GM10248 (cell line): ENCODE measurements around the gene ATOH7.

Experiments used
- CTCF ChIA-PET: fragments of 300-600 bp; sonication (Branson Sonifier 250); formaldehyde crosslinking; extraction: SDS; loops from one replicate; lab custom pipeline; 2021; ENCODE audit warnings: antibody characterized with exemption; lab: Yijun Ruan, JAX
- POLR2A ChIA-PET: fragments of 350-650 bp; sonication (Branson Sonifier 250); formaldehyde crosslinking; extraction: SDS; loops from one replicate; lab custom pipeline; 2020; ENCODE audit warnings: antibody characterized with exemption; lab: Yijun Ruan, JAX
- DNase-seq: peaks from one replicate; pipeline ENCODE4 v3.0.0; 2012; ENCODE audit errors: extremely low spot score
- CTCF ChIP-seq: IDR thresholded peaks from 2 replicates; pipeline ENCODE4 v1.5.1; 2012; ENCODE audit warnings: mild to moderate bottlenecking, low read depth; ENCODE audit errors: extremely low read depth, missing control alignments, control extremely low read depth

The ATOH7 gene

DNA sequence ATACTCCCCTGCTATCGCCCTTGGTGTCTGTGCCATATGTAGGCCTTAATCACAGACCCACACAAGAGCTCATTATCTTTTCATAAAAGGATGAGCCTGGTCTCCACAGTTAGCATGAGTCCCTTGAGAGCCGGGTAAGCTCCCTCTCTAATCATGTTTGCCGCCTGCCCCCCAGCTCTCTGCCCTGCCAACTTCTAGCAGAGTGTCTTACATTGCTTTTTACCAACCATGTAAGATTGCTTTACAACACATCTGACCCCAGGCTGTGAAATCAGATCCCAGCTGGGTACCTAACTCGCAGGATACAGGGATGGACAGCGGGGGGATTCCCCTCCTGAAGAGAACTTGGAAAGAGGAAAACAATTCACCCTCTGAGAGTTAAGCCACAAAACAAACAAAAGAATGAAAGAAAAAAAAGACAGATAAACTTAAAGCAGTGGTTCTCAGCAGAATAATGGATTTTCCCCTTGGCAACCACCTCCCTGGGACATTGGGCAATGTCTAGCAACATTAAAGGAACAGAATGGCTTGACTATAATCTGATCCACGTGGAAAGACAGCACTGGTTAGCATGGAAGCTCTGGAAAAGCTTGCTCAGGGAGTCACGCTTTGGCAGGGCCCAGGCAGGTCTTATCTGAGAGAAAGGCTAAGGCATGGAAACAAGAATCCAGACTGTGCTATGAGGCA, 39.4 kb upstream of the ATOH7 start:
- POLR2A ChIA-PET: no interaction called here
- CTCF ChIA-PET: interaction anchor here (1.6 to 2.1 kb wide), 2 partner anchors 30 to 59 kb away, joined by 5 to 6 read pairs; no protein-coding TSS in a partner anchor
- no peak for TF ChIP-seq CTCF
- DNase-seq: no peak

GRCh38 chr10:68269562-68270290, 37.8 kb upstream of the ATOH7 start:
- TF ChIP-seq CTCF: no peak
- no peak for DNase-seq
- CTCF ChIA-PET: interaction anchor here (0.8 to 2.1 kb wide), 3 partner anchors 10 to 57 kb away, joined by 3 to 6 read pairs (median 5); no protein-coding TSS in a partner anchor
- POLR2A ChIA-PET: no interaction called here

DNA sequence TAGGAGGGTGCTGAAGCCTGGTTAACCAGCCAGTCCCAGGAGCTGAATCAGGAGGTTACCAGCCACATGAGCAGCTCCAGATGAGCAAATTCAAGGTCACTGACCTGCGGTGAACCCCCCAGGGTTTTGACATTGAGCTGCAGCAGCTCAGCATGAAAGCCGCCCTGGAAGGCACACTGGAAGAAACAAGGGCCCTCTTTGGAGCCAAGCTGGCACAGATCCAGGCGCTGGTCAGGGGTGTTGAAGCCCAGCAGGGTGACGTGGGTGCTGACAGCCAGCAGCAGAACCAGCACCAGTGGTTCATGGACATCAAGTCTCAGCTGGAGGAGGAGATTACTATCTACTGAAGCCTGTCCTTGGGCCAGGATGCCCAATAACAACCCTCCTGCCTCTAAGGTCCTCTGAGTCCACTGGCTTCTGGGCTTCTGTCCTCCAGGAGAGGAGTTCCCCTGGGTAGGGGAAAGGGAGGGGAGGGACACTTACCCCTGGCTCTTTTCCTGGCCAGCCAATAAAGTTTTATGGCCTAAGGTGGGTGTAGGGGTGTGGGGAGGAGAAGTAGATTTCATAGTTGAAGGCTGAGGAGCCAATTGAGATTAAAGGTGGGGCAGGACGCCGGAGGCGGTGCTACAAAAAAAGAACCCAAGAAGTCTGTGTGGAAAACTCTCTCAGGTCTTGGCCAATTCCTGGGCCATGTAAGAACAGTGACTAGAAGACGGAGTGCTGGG, 29.4 kb upstream of the ATOH7 start:
- no peak for TF ChIP-seq CTCF
- POLR2A ChIA-PET: no interaction called here
- DNase-seq: no peak
- CTCF ChIA-PET: interaction anchor here (0.7 to 1.4 kb wide), 2 partner anchors 21 to 49 kb away, joined by 3 to 4 read pairs; no protein-coding TSS in a partner anchor

DNA sequence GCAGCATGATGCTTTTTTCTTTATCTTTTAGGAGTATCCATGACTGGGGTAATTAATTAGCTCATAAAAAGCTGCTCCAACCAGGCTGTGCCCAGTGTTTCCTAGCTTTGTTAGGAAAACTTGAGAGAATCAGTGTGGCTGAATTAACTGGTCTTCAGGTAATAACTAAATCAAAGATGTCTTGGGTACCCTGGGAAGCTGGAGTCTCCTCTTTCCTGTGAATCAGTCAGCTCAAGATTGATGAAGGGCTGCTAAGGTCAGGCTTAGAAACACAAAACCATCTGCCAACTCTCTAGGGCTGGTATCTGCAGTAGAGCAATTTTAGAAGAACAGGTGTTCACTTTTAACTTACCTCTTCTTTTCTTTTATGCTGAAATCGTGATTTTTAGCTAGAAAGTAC, 21.4 kb upstream of the ATOH7 start:
- TF ChIP-seq CTCF: no peak
- POLR2A ChIA-PET: no interaction called here
- CTCF ChIA-PET: interaction anchor here (0.9 to 3.1 kb wide), 4 partner anchors 23 to 643 kb away, joined by 3 to 10 read pairs (median 4); no protein-coding TSS in a partner anchor
- DNase-seq: no peak

- no peak for TF ChIP-seq CTCF
- ChIA-PET POLR2A (no interaction called here), CTCF (interaction anchor here (1.0 to 3.1 kb wide), 4 partner anchors 10 to 397 kb away, joined by 3 to 10 read pairs (median 5); no protein-coding TSS in a partner anchor)
- peak; percentile 37 for DNase-seq
Observed at GRCh38 chr10:68251625-68252495, 19.9 kb upstream of the ATOH7 start.
